ENCODE results near the gene PLCL1.

The PLCL1 gene

GRCh38 chr2:197847651-197848401 is 43.4 kb downstream of the PLCL1 start:
- in situ Hi-C loops (cut with MboI; ENCODE audit: low pct_unique_long_range_greater_than_20kb, low sequenced_read_pairs): no loop called here
- no peak for DNase-seq

- in situ Hi-C loops (cut with MboI; ENCODE audit: low pct_unique_long_range_greater_than_20kb, low sequenced_read_pairs): no loop called here
- DNase-seq: no peak
Measured at GRCh38 chr2:197848602-197849001, 44.2 kb downstream of the PLCL1 start.

- no peak for DNase-seq
- in situ Hi-C loops (cut with MboI; ENCODE audit: low pct_unique_long_range_greater_than_20kb, low sequenced_read_pairs): no loop called here
Measured at GRCh38 chr2:197850882-197851450, 46.6 kb downstream of the PLCL1 start.

- in situ Hi-C loops (cut with MboI; ENCODE audit: low pct_unique_long_range_greater_than_20kb, low sequenced_read_pairs): no loop called here
- DNase-seq: peak; percentile 40
Measured at GRCh38 chr2:197851451-197851850, 47.1 kb downstream of the PLCL1 start.

- no peak for DNase-seq
- in situ Hi-C loops (cut with MboI; ENCODE audit: low pct_unique_long_range_greater_than_20kb, low sequenced_read_pairs): no loop called here
Measured at GRCh38 chr2:197852108-197852507, 47.7 kb downstream of the PLCL1 start.

- DNase-seq: no peak
- in situ Hi-C loops (cut with MboI; ENCODE audit: low pct_unique_long_range_greater_than_20kb, low sequenced_read_pairs): no loop called here
Measured at GRCh38 chr2:197853549-197853948, 49.2 kb downstream of the PLCL1 start.

GRCh38 chr2:197857476-197858107 is 53.2 kb downstream of the PLCL1 start:
- in situ Hi-C loops (cut with MboI; ENCODE audit: low pct_unique_long_range_greater_than_20kb, low sequenced_read_pairs): no loop called here
- DNase-seq: peak; percentile 44

- in situ Hi-C loops (cut with MboI; ENCODE audit: low pct_unique_long_range_greater_than_20kb, low sequenced_read_pairs): no loop called here
Measured at GRCh38 chr2:197858607-197859140, 54.3 kb downstream of the PLCL1 start.

GRCh38 chr2:197862246-197862955 is 58.0 kb downstream of the PLCL1 start:
- in situ Hi-C loops (cut with MboI; ENCODE audit: low pct_unique_long_range_greater_than_20kb, low sequenced_read_pairs): no loop called here

More at GRCh38 chr2:197858607-197859140, 54.3 kb downstream of the PLCL1 start:
- no peak for DNase-seq

GRCh38 chr2:197863744-197864143 is 59.4 kb downstream of the PLCL1 start:
- no peak for DNase-seq
- in situ Hi-C loops (cut with MboI; ENCODE audit: low pct_unique_long_range_greater_than_20kb, low sequenced_read_pairs): no loop called here

More at GRCh38 chr2:197862246-197862955, 58.0 kb downstream of the PLCL1 start:
- no peak for DNase-seq

- in situ Hi-C loops (cut with MboI; ENCODE audit: low pct_unique_long_range_greater_than_20kb, low sequenced_read_pairs): no loop called here
- no peak for DNase-seq
Measured at GRCh38 chr2:197866455-197866854, 62.1 kb downstream of the PLCL1 start.

GRCh38 chr2:197867033-197867432 is 62.6 kb downstream of the PLCL1 start:
- DNase-seq: no peak
- in situ Hi-C loops (cut with MboI; ENCODE audit: low pct_unique_long_range_greater_than_20kb, low sequenced_read_pairs): no loop called here

GRCh38 chr2:197867624-197868023 is 63.2 kb downstream of the PLCL1 start:
- DNase-seq: no peak
- in situ Hi-C loops (cut with MboI; ENCODE audit: low pct_unique_long_range_greater_than_20kb, low sequenced_read_pairs): no loop called here

GRCh38 chr2:197868206-197868605 is 63.8 kb downstream of the PLCL1 start:
- no peak for DNase-seq
- in situ Hi-C loops (cut with MboI; ENCODE audit: low pct_unique_long_range_greater_than_20kb, low sequenced_read_pairs): no loop called here

GRCh38 chr2:197869041-197869440 is 64.6 kb downstream of the PLCL1 start:
- DNase-seq: no peak
- in situ Hi-C loops (cut with MboI; ENCODE audit: low pct_unique_long_range_greater_than_20kb, low sequenced_read_pairs): no loop called here

- in situ Hi-C loops (cut with MboI; ENCODE audit: low pct_unique_long_range_greater_than_20kb, low sequenced_read_pairs): no loop called here
- peak; percentile 25 for DNase-seq
Measured at GRCh38 chr2:197869501-197870111, 65.2 kb downstream of the PLCL1 start.

GRCh38 chr2:197870137-197870536 is 65.7 kb downstream of the PLCL1 start:
- in situ Hi-C loops (cut with MboI; ENCODE audit: low pct_unique_long_range_greater_than_20kb, low sequenced_read_pairs): no loop called here
- no peak for DNase-seq

GRCh38 chr2:197871780-197872456 is 67.5 kb downstream of the PLCL1 start:
- in situ Hi-C loops (cut with MboI; ENCODE audit: low pct_unique_long_range_greater_than_20kb, low sequenced_read_pairs): no loop called here
- no peak for DNase-seq

- in situ Hi-C loops (cut with MboI; ENCODE audit: low pct_unique_long_range_greater_than_20kb, low sequenced_read_pairs): no loop called here
- DNase-seq: no peak
Measured at GRCh38 chr2:197873293-197873701, 68.9 kb downstream of the PLCL1 start.
